Panc1 (cell line): ENCODE results near the gene ZNF664.

ENCODE experiments used
- CTCF ChIP-seq: fragments of 450-650 bp; IDR thresholded peaks from 2 replicates; pipeline ENCODE4 v1.5.1; 2017; ENCODE audit warnings: mild to moderate bottlenecking
- POLR2AphosphoS5 ChIP-seq: IDR thresholded peaks from 2 replicates; pipeline ENCODE4 v1.6.1; 2012; ENCODE audit warnings: mild to moderate bottlenecking, low read depth, low read length, moderate library complexity
- REST ChIP-seq, 2 experiments: IDR thresholded peaks; 2 replicates each; pipeline ENCODE4 v1.6.1; 2011 to 2012; ENCODE audit warnings: low read depth in 2 of 2, control low read depth in 1 of 2, low read length in 1 of 2, mild to moderate bottlenecking in 1 of 2, moderate library complexity in 1 of 2; ENCODE audit not compliant: insufficient read depth in 1 of 2
- SIN3A ChIP-seq: IDR thresholded peaks from 2 replicates; pipeline ENCODE4 v1.6.1; 2012; ENCODE audit warnings: low read depth, mild to moderate bottlenecking, low read length, moderate library complexity, borderline replicate concordance; ENCODE audit not compliant: insufficient read depth
- TCF7L2 ChIP-seq: IDR thresholded peaks from 2 replicates; pipeline ENCODE4 v1.6.1; 2011; ENCODE audit warnings: mild to moderate bottlenecking, low read depth, low read length, inconsistent platforms

- TF ChIP-seq CTCF, result no peak
- TF ChIP-seq POLR2AphosphoS5, result no peak
- TF ChIP-seq SIN3A, result no peak
- no peak for TF ChIP-seq TCF7L2
- no peak for TF ChIP-seq REST (IDR thresholded peaks at IDR 0.05; ENCODE audit: insufficient read depth in 1 of 2, low read depth in 2 of 2, low read length in 1 of 2)
Observed at GRCh38 chr12:124035163-124035562, 62.1 kb downstream of the ZNF664 start.
